ENCODE data around the gene TRAF2.
A peak's percentile ranks its signal among the peaks of the same experiment; 100 is the strongest.

The TRAF2 gene

DNA sequence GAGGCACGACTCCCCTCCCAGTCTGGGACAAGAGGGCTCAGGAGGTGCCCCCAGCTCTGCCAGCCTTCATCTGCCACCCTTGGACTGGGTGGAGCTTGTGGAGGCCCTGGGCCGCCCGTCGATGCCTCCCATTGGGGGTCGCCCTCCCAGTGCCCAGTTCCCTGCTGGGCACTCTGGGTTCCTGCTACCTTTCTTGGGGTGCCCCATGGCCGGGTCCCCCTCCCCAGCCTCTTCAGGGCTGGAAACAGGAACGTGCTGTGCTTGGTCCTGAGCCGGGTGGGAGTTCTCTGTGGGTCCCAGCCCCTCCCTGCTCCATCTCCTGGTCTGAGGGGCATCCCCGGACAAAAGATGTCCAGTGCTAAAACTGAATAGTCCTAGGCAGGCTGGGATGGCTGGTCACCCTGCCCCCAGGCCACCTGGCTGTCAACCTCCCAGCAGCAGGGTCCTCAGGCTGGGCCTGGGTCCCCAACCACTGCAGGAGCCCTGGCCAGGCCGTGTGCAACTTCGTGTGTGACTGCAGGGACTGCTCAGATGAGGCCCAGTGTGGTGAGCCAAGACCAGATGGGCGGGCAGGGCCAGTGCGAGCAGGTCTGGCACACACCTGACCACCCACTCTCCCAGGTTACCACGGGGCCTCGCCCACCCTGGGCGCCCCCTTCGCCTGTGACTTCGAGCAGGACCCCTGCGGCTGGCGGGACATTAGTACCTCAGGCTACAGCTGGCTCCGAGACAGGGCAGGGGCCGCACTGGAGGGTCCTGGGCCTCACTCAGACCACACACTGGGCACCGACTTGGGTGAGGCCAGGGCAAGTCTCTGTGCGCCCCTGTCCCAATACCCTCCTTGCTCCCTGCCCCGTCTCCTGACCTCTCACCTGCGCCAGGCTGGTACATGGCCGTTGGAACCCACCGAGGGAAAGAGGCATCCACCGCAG, 33.4 kb upstream of the TRAF2 start:
- H3K4me3 Mint-ChIP-seq: no peak overlapping the region
- no peak for ATAC-seq

DNA sequence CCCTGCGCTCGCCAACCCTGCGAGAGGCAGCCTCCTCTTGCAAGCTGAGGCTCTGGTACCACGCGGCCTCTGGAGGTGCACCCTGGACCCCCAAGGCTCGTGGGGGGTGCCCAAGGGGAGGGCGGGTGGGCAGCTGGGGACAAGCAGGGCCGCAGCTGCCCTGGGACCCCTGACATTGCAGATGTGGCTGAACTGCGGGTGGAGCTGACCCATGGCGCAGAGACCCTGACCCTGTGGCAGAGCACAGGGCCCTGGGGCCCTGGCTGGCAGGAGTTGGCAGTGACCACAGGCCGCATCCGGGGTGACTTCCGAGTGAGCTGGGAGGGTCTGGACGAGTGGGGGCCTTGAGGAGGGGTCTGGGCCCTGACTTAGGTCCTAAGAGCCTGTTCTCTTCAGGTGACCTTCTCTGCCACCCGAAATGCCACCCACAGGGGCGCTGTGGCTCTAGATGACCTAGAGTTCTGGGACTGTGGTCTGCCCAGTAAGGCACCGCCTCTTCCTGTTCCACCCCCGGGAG, 32.7 kb upstream of the TRAF2 start:
- H3K27ac Mint-ChIP-seq: no peak overlapping the region

More for the DNA sequence above, 33.4 kb upstream of the TRAF2 start:
- H3K4me1 Mint-ChIP-seq: peaks cover 23% of the 10 kb centered on the region
- no peak for DNase-seq
- H3K9me3 Mint-ChIP-seq: no peaks in the 10 kb centered on the region
- no peak overlapping the region for H3K27ac Mint-ChIP-seq
- peaks cover 3% of the 10 kb centered on the region for H3K27me3 Mint-ChIP-seq

DNA sequence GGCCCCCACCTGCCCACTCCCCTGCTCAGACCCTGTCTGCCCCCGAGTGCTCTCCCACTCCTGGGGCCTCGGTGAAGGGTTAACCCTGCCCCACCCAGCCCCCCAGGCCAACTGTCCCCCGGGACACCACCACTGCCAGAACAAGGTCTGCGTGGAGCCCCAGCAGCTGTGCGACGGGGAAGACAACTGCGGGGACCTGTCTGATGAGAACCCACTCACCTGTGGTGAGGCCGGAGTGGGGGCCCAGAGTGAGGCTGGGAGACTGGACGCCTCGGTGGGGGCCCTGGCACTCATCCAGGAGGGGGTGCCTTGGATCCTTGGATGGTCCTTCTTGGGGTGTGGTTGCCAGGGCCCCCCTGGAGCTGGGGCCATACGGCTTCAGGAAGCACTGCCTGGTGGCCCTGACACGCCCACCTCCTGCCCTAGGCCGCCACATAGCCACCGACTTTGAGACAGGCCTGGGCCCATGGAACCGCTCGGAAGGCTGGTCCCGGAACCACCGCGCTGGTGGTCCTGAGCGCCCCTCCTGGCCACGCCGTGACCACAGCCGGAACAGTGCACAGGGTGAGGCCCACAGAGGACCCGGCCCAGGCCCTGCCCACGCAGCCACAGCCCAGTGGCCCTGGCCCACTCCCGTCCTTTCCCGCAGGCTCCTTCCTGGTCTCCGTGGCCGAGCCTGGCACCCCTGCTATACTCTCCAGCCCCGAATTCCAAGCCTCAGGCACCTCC, 32.0 kb upstream of the TRAF2 start:
- no peak for DNase-seq
- peaks cover 21% of the 10 kb centered on the region for H3K4me1 Mint-ChIP-seq
- H3K27me3 Mint-ChIP-seq: no peaks in the 10 kb centered on the region
- no peak for ATAC-seq
- peak overlapping the region in 1 of 2 donors; percentile 90 for H3K27ac Mint-ChIP-seq
- H3K9me3 Mint-ChIP-seq: no peaks in the 10 kb centered on the region
- no peak overlapping the region for H3K4me3 Mint-ChIP-seq

More for the DNA sequence above, 32.7 kb upstream of the TRAF2 start:
- Mint-ChIP-seq H3K4me3 (no peak overlapping the region), H3K27me3 (no peaks in the 10 kb centered on the region), H3K9me3 (no peaks in the 10 kb centered on the region), H3K4me1 (peaks cover 21% of the 10 kb centered on the region)
- ATAC-seq (no peak), DNase-seq (no peak)

DNA sequence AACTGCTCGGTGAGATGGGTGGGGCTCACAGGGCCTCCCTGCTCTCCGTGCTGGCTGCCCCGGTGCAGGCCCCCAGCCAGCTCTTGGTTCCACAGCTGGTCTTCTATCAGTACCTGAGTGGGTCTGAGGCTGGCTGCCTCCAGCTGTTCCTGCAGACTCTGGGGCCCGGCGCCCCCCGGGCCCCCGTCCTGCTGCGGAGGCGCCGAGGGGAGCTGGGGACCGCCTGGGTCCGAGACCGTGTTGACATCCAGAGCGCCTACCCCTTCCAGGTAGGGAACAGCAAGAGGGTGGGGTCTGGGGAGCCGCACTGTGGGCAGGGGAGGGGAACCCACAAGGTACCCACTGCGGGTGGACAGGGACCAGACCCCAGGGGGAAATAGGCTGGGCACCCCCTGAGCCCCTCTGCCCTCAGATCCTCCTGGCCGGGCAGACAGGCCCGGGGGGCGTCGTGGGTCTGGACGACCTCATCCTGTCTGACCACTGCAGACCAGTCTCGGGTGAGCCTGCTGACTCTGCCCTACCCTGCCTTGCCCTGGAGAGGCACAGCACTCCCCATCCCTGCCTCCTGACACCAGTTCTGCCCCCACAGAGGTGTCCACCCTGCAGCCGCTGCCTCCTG, 31.4 kb upstream of the TRAF2 start:
- H3K27me3 Mint-ChIP-seq: no peaks in the 10 kb centered on the region
- H3K4me3 Mint-ChIP-seq: no peak overlapping the region
- ATAC-seq (no peak), DNase-seq (no peak)
- H3K27ac Mint-ChIP-seq: peak overlapping the region in 1 of 2 donors; percentile 90
- peaks cover 16% of the 10 kb centered on the region for H3K4me1 Mint-ChIP-seq
- no peaks in the 10 kb centered on the region for H3K9me3 Mint-ChIP-seq

DNA sequence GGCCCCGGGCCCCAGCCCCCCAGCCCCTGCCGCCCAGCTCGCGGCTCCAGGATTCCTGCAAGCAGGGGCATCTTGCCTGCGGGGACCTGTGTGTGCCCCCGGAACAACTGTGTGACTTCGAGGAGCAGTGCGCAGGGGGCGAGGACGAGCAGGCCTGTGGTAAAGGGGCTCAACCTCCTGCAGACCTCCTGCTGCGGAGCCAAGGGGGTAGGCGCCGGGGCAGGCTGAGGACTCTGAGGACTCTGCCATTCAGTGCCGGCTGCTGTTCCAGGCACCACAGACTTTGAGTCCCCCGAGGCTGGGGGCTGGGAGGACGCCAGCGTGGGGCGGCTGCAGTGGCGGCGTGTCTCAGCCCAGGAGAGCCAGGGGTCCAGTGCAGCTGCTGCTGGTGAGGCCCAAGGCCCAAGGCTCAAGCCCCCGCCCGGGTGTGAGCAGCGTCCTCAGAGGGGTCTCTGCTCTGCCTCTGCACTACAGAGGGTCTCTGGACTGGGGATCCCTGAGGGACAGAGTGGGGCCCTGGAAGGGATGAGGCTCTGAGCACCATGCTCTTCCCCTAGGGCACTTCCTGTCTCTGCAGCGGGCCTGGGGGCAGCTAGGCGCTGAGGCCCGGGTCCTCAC, 30.7 kb upstream of the TRAF2 start:
- DNase-seq (peak in 1 of 2 donors; percentile 8), ATAC-seq (no peak)
- no peaks in the 10 kb centered on the region for H3K27me3 Mint-ChIP-seq
- no peak overlapping the region for H3K4me3 Mint-ChIP-seq
- H3K4me1 Mint-ChIP-seq: peaks cover 10% of the 10 kb centered on the region
- no peaks in the 10 kb centered on the region for H3K9me3 Mint-ChIP-seq
- no peak overlapping the region for H3K27ac Mint-ChIP-seq

DNA sequence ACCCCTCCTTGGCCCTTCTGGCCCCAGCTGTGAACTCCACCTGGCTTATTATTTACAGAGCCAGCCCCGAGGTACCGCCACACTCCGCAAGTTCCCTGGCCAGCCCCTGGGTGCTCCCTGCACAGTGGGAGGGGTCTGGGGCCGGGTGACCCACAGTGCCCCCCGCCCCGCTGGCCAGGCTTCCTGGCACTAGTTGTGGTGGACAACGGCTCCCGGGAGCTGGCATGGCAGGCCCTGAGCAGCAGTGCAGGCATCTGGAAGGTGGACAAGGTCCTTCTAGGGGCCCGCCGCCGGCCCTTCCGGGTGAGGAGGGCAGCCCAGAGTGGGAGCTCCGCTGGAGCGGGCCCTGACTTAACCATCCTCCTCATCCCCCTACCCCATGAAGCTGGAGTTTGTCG, 30.2 kb upstream of the TRAF2 start:
- no peak for DNase-seq
- no peaks in the 10 kb centered on the region for H3K27me3 Mint-ChIP-seq

DNA sequence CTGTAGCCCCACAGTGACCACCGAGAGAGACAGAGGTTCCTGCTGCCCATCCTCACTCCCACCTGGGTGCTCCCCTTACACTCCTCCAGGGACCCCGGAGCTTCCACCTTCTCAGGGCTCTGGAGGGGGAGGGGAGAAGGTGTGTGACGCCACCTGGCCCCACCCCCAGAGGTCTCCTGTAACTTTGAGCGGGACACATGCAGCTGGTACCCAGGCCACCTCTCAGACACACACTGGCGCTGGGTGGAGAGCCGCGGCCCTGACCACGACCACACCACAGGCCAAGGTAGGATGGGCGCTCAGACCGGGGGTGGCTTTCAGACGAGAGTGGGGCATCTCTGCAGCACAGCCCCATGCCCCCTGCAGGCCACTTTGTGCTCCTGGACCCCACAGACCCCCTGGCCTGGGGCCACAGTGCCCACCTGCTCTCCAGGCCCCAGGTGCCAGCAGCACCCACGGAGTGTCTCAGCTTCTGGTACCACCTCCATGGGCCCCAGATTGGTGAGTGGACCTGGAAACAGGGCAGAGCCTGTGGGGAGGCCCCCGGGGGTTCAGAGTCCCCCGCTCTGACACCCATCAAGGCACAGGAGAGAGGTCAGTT, 29.7 kb upstream of the TRAF2 start:
- no peak overlapping the region for H3K4me3 Mint-ChIP-seq
- no peak for ATAC-seq
- no peaks in the 10 kb centered on the region for H3K27me3 Mint-ChIP-seq

More for the DNA sequence above, 30.2 kb upstream of the TRAF2 start:
- no peak for ATAC-seq
- Mint-ChIP-seq H3K9me3 (no peaks in the 10 kb centered on the region), H3K4me1 (peaks cover 5% of the 10 kb centered on the region), H3K4me3 (no peak overlapping the region), H3K27ac (no peak overlapping the region)

DNA sequence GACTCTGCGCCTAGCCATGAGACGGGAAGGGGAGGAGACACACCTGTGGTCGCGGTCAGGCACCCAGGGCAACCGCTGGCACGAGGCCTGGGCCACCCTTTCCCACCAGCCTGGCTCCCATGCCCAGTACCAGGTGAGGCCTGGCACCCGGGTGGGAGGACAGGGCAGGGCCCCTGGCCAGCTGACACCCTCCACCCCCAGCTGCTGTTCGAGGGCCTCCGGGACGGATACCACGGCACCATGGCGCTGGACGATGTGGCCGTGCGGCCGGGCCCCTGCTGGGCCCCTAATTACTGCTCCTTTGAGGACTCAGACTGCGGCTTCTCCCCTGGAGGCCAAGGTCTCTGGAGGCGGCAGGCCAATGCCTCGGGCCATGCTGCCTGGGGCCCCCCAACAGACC, 29.1 kb upstream of the TRAF2 start:
- no peaks in the 10 kb centered on the region for H3K4me1 Mint-ChIP-seq
- no peak overlapping the region for H3K4me3 Mint-ChIP-seq
- no peak overlapping the region for H3K27ac Mint-ChIP-seq
- DNase-seq (peak in 1 of 2 donors; percentile 9), ATAC-seq (no peak)
- H3K9me3 Mint-ChIP-seq: no peaks in the 10 kb centered on the region
- H3K27me3 Mint-ChIP-seq: no peaks in the 10 kb centered on the region

More for the DNA sequence above, 29.7 kb upstream of the TRAF2 start:
- DNase-seq: peak in 1 of 2 donors; percentile 13
- H3K4me1 Mint-ChIP-seq: no peaks in the 10 kb centered on the region
- no peak overlapping the region for H3K27ac Mint-ChIP-seq
- H3K9me3 Mint-ChIP-seq: no peaks in the 10 kb centered on the region

DNA sequence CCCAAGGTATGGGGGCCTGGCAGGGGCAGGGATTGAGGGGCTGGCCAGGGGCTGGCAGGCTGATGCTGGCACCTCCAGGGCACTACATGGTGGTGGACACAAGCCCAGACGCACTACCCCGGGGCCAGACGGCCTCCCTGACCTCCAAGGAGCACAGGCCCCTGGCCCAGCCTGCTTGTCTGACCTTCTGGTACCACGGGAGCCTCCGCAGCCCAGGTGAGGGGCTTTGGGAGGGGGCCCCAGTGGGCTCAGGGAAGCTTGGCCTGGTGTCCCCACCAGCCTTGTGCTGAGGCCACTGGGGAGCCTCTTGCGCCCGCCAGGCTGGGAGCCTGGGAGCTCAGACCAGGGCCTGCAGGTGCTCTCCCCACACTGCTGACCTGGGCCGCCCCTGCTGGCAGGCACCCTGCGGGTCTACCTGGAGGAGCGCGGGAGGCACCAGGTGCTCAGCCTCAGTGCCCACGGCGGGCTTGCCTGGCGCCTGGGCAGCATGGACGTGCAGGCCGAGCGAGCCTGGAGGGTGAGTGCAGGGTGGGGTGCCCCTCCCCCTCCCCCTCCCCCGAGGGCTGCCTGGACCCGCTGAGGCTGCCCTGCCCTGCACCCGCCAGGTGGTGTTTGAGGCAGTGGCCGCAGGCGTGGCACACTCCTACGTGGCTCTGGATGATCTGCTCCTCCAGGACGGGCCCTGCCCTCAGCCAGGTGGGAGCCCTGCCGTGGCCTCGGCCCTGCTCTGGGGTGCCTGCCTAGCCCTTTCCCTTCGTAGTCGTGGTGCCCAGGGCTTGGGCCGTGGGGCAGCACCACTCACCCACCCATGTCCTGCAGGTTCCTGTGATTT, 28.5 kb upstream of the TRAF2 start:
- peak in 1 of 2 donors; percentile 12 for DNase-seq
- H3K9me3 Mint-ChIP-seq: no peaks in the 10 kb centered on the region
- no peaks in the 10 kb centered on the region for H3K4me1 Mint-ChIP-seq
- H3K27ac Mint-ChIP-seq: no peak overlapping the region
- ATAC-seq: peak; percentile 14
- H3K27me3 Mint-ChIP-seq: no peaks in the 10 kb centered on the region
- H3K4me3 Mint-ChIP-seq: no peak overlapping the region

DNA sequence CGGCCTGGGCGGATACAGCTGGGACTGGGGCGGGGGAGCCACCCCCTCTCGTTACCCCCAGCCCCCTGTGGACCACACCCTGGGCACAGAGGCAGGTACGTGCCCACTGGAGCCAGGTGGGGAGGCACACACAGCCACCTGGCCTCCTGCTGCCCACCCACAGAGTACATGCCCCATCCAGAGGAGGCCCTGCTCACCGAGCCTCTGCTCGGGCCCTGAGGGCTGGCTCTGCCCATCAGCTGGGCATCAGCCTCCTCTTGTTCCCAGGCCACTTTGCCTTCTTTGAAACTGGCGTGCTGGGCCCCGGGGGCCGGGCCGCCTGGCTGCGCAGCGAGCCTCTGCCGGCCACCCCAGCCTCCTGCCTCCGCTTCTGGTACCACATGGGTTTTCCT, 27.9 kb upstream of the TRAF2 start:
- Mint-ChIP-seq H3K27me3 (no peaks in the 10 kb centered on the region), H3K27ac (no peak overlapping the region), H3K4me3 (no peak overlapping the region), H3K9me3 (no peaks in the 10 kb centered on the region), H3K4me1 (peaks cover 4% of the 10 kb centered on the region)
- ATAC-seq (peak; percentile 5), DNase-seq (no peak)

DNA sequence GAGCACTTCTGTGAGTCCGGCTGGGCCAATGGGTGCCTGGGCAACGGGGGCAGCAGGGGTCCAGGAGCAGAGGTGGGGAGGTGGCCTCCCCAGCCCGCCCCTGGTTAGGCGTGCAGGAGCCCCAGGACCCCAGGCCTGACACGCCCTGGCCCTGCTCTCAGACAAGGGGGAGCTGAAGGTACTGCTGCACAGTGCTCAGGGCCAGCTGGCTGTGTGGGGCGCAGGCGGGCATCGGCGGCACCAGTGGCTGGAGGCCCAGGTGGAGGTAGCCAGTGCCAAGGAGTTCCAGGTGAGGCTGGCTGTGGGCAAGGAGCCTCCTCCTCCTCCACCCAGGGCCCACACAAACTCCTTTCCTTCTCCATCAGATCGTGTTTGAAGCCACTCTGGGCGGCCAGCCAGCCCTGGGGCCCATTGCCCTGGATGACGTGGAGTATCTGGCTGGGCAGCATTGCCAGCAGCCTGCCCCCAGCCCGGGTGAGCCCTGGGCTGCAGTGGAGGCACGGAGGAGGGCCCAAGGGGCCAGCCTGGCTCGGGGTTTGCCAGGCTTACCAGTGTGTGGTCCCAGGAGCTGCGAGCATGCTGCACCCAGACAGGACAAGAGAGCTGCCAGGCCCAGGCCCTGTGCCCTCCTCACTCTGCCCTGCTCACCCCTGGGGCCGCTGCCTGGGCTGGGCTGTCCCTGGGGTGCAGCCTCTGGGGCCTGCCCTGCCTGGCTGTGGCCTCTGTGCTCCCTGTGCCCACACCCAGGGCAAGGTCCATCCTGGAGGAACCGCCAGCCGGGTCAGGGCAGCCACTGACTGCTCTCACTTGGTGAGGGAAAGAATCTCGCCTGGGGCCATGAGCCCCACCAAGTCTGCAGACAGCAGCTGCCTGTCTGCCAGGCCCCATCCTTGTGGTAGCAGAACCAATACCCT, 27.2 kb upstream of the TRAF2 start:
- Mint-ChIP-seq H3K27ac (no peak overlapping the region), H3K4me1 (peaks cover 9% of the 10 kb centered on the region), H3K4me3 (no peak overlapping the region), H3K27me3 (no peaks in the 10 kb centered on the region), H3K9me3 (no peaks in the 10 kb centered on the region)
- DNase-seq (peak in 1 of 2 donors; percentile 12), ATAC-seq (peak; percentile 7)

DNA sequence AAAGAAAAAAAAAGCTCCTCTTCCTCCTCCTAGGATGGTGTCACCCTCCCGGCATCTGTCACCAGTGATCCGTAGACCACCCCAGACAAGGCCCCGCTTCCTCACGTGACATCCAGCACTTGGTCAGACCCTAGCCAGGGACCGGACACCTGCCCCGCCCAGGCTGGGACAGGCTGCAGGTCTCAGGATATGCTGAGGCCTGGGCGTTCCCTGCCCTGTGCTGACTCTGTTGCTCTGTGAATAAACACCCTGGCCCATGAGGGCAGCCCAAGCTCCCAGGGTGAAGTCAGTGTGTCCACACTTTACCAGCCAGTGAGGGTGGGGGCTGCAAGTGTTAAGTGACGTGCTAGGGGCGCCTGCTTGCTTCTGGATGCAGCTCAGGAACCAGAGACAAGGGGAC, 25.8 kb upstream of the TRAF2 start:
- Mint-ChIP-seq H3K4me3 (no peak overlapping the region), H3K27me3 (no peaks in the 10 kb centered on the region), H3K4me1 (peaks cover 19% of the 10 kb centered on the region), H3K9me3 (no peaks in the 10 kb centered on the region), H3K27ac (no peak overlapping the region)
- ATAC-seq (no peak), DNase-seq (no peak)
